ENCODE measurements around the gene TTYH3.

DNA sequence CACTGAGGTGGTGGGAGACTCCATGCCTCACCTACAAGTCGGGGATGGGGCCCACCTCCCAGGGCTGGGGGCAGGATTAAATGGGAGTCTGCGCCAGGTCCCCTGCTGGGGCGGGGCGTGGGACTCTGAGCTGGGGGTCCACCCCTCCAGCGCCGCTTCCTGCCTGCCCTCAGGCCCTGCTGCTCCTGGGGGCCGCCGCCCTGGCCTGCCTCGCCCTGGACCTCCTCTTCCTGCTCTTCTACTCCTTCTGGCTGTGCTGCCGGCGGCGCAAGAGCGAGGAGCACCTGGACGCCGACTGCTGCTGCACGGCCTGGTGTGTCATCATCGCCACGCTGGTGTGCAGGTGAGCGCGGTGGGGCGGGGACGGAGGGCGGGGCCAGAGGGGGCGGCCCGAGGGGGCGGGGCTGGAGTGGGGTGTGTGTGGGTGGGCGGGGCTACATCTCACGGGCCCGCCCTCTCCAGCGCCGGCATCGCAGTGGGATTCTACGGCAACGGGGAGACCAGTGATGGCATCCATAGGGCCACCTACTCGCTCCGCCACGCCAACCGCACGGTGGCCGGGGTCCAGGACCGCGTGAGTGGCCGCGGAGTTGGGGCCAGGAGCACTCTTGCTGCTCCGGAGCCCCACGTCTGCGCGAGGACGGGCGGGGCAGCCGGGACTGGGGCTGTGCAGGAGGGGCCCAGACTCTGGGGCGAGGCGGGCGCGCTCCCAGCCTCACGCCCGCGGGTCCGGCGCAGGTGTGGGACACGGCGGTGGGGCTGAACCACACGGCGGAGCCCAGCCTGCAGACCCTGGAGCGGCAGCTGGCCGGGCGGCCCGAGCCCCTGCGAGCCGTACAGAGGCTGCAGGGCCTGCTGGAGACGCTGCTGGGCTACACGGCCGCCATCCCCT is 15.1 kb downstream of the TTYH3 start:
- TF ChIP-seq, protein P1, sequence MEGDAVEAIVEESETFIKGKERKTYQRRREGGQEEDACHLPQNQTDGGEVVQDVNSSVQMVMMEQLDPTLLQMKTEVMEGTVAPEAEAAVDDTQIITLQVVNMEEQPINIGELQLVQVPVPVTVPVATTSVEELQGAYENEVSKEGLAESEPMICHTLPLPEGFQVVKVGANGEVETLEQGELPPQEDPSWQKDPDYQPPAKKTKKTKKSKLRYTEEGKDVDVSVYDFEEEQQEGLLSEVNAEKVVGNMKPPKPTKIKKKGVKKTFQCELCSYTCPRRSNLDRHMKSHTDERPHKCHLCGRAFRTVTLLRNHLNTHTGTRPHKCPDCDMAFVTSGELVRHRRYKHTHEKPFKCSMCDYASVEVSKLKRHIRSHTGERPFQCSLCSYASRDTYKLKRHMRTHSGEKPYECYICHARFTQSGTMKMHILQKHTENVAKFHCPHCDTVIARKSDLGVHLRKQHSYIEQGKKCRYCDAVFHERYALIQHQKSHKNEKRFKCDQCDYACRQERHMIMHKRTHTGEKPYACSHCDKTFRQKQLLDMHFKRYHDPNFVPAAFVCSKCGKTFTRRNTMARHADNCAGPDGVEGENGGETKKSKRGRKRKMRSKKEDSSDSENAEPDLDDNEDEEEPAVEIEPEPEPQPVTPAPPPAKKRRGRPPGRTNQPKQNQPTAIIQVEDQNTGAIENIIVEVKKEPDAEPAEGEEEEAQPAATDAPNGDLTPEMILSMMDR (conservative IDR thresholded peaks at IDR 0.05 in 1 of 2, IDR thresholded peaks at IDR 0.05 in 1 of 2; ENCODE audit: extremely low read depth in 1 of 2, insufficient read depth in 1 of 2, low read depth in 1 of 2, low read length in 2 of 2): no peak
- TF ChIP-seq EZH2 (IDR thresholded peaks at IDR 0.05; ENCODE audit: borderline replicate concordance, low read length): no peak

Measured in mammary epithelial cell (primary cell).